GM18867 (cell line): ENCODE measurements around the gene CD40.

ENCODE experiments used
- ATAC-seq: cut with Tn5 transposase; IDR thresholded peaks from one replicate; pipeline ENCODE4 v1.9.1; 2021; ENCODE audit warnings: mild to moderate bottlenecking, moderate library complexity; ENCODE audit not compliant: unreplicated experiment

Gene CD40

DNA sequence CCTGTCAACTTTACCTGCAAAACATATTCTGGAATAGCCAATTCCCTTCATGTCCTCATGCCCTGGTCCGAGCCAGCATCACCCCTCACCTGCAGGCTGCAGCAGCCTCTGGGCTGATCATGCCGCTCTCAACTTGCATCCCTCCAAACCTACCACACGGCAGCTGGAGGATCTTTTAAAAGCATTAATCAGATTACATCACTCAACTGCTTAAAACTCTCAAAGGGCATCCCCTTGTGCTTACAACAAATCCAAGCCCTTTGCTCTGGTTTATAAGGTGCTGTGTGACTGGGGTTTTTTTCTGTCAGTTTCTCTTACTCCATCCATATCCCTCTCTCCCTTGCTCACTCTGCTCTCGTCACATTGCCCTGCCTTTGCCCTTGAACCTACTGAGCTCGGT lies 24.0 kb downstream of the CD40 start:
- ATAC-seq, result no peak

GRCh38 chr20:46144432-46145025 lies 26.4 kb downstream of the CD40 start:
- no peak for ATAC-seq

GRCh38 chr20:46145713-46146112 lies 27.6 kb downstream of the CD40 start:
- no peak for ATAC-seq

DNA sequence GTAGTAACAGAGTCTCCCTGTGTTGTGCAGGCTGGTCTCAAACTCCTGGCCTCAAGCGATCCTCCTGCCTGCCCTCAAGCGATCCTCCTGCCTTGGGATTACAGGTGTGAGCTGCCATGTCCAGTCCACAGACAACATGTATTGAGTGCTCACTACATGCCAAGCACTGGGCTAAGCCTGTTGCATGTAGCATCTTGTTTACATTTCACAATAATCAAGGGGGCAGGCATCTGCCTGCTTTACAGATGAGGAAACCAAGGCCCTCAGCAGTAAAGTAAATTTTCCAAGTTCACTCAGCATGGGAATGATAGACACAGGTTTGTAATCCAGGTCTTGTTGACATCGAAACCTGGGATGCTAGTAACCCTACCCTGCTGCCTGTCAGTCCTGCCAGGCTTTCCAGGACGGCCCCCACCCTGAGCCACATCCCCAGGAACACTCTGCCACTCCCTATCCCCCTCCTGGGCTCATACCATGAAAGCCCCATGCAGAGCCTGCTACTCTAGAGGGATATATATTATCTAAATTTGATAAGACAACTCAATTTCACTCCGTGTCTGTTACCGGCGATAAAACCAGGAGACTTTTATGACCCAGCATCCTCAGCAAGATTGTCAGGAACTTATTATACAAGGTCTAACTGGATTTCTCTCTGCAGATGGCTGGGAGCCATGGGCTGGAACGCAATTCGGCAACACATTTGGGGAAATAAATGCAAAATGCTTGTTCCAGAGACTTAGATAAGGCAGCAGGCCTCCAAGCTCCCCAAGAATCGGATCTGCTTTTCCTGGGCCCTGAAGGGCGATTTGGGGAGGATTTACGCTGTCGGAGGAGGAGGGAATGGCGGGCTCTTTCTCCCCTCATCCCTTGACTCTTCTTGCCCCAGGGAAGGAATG lies 30.4 kb downstream of the CD40 start:
- no peak for ATAC-seq

GRCh38 chr20:46150943-46151342 lies 32.8 kb downstream of the CD40 start:
- ATAC-seq, result no peak

DNA sequence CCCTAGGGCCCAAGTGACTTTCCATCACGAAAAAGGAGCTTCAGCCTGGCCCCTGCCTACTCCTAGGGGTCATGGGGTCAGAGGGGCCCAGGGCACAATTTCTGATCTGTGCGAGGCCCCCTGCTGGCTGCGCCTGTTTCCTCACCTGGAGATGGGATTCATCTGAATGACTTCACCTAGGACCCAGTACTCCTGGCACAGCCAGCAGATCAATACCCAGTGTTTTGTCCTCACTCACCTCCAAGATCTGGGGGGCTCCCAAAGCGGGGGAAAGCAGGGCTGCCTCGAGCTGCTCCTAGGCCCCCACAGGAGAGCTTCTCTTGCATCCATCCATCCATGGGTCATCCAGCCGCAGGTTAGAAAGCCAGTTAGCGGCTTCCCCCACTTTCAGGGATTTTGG lies 33.8 kb downstream of the CD40 start:
- no peak for ATAC-seq

DNA sequence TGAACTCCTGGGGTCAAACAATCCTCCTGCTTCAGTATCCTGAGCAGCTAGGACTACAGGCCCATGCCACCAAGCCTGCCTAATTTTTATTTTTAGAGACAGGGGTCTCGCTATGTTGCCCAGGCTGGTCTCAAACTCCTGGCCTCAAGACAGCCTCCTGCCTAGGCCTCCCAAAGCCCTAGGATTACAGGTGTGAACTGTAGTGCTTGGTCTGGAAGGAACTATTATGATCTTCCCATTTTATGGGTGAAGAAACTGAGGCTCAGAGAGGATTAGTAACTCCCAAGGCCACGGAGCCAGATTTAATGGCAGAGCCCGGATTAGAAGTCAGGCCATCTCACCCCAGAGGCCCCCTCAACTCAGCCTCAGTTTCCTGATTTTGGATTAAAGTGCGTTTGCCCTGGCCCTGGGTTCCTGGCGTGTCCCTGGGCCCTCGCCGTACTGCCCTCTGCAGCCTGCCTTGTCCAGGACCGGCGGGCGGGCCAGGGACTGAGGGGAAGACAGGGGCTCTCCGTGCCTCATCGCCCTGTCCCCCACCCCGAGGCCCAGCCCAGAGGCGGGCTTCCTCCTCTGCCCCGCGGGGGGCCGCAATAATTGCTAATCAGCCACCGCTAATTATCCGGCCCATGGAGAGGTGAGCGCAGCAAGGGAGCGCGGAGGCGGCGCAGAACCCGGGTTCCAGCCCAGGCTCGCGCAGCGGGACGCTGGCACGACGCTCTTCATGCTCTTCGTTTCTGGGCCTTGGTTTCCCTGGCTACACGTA lies 34.9 kb downstream of the CD40 start:
- no peak for ATAC-seq

- ATAC-seq, result no peak
Measured at GRCh38 chr20:46154305-46154704, 36.2 kb downstream of the CD40 start.

DNA sequence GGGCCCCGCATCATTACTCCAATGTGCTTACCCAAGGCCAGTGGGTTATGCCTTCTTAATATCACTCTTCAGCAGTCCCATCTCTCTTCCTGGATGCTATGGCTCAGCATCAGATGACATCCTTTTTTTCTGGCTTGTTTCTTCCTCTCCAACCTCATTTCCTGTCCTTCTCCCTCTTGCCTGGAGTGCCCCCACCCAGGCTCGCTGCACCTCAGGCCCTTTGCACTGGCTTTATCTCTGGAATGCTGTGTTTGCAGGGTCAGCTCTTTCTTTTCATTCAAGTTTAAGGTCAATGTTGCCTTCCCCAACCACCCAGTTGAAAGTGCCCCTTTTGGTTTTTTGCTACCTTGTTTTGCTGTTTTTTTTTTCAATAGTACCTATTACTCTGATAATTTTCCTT lies 36.7 kb downstream of the CD40 start:
- no peak for ATAC-seq

GRCh38 chr20:46156065-46156464 lies 38.0 kb downstream of the CD40 start:
- ATAC-seq, result no peak

DNA sequence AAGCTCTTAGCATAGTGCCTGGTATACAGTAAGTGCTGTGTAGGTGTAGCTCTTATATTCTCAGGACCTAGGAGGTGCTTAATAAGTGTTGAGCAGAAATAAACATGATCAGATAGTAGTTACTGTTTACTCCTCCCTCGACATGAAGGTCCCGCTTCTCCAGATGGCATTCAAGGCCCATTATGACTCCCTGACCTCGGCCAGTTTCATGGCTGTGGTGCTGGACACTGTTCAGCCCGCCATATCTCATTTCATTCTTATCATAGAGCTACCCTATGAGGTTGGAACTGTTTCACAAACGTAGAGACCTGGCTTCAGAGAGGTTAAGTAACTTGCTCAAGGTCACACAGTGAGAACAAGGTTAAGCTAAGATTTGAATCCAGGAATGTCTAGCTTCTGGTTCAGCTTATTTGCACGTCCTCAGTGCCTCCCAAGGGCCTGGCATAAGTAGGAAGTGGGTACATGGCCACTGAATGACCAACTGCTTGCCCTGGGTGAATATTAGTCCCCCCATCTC lies 39.0 kb downstream of the CD40 start:
- ATAC-seq, result no peak

GRCh38 chr20:46157625-46158024 lies 39.5 kb downstream of the CD40 start:
- ATAC-seq, result no peak

DNA sequence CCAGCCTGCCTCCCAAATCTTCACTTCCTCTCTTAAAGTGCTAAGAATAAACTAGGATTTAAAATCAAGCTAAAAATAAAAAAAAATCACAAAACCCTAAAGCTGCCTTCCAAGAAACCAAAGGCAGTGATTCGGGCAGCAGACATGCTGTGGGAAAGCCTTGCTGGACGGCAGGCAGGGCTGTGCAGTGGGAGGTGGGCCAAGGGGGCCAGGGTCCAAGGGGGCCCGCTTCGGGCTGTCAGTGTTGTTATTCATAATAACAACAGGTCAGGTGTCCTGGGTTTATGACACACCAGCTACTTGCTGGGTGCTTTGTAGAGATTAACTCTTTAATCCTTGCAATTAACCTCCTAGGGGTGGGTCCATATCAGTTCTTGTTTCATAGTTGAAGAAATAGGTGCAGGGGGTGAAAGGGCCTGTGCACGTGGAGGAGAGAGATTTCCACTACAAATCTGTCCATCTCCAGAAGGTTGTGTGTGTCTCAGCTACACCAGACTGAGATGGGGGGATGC lies 40.4 kb downstream of the CD40 start:
- no peak for ATAC-seq

GRCh38 chr20:46159101-46159897 lies 41.2 kb downstream of the CD40 start:
- ATAC-seq, result no peak

GRCh38 chr20:46160661-46161060 lies 42.5 kb downstream of the CD40 start:
- ATAC-seq, result no peak

DNA sequence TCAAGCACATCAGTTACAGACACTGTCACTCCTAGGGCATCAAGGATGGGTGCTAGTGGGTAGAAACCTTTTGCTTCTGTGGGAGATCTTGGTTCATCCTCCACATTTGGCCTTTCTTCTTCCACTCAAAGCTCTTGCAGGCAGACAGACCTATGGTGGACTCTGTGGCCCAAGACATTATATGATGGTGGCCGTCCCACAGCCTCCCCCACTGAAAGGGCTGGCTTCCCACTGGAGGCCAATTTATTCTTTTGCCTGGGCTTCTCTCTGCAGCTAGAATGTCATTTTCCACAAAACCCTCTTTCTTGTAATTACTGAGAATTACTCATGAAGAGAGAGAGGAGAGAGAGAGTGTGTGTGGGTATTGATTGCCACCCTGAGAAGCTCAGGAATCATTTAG lies 43.8 kb downstream of the CD40 start:
- no peak for ATAC-seq

DNA sequence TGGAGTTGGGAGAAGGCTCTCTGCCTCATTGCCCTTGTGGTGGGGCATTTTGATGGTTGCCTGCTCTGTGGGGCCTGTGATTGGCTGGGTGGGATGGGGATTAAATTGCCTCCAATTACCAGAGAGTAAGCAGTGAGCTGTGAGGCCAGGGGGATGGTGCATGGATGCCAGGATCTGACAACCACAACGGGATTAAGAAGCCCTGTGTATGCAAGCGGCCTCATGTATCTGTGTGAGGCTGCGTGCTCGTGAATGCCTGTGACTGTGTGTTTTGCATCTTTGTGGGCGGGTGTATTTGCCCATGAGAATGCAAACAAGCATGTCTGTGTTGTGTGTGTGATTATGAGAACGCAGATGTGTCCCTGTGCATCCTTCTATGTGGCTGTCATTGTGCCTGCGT lies 46.1 kb downstream of the CD40 start:
- ATAC-seq, result no peak

- no peak for ATAC-seq
Measured at GRCh38 chr20:46167080-46167479, 49.0 kb downstream of the CD40 start.

DNA sequence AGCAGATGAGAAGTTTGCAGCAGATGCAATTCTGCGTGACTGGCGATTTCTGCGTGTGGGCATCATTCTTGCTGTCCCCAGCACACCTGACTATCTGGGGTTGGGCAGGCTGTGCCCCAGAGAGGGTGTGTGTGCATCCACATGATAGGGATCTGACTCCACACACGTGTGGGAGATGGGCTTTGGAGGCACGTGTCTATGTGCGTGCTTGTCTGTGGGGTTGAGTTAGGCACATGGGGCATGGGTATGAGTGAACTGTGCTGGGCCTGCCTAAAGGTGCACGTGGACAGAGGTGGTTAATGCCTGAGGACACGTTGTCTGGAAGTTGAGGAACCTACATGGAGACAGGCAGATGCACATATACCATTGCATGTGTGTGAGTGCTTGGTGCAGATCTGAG lies 50.3 kb downstream of the CD40 start:
- no peak for ATAC-seq
